Activated CD8-positive, alpha-beta memory T cell treated with anti-CD3 and anti-CD28 coated beads, Interleukin-2, amount 50 U/mL, for 24 hours (primary cell): Measurements from ENCODE around the gene FAM83C.

Experiments
- DNase-seq: peaks from one replicate; pipeline ENCODE4 v3.0.0-alpha.2; 2020; ENCODE audit errors: extremely low read depth

Gene FAM83C

GRCh38 chr20:35291654-35292503 lies at the start of gene FAM83C:
FAM83C (minus strand) TSS chr20:35292425; CDS start chr20:35292304, 121 bp downstream.
- no peak for DNase-seq

DNA sequence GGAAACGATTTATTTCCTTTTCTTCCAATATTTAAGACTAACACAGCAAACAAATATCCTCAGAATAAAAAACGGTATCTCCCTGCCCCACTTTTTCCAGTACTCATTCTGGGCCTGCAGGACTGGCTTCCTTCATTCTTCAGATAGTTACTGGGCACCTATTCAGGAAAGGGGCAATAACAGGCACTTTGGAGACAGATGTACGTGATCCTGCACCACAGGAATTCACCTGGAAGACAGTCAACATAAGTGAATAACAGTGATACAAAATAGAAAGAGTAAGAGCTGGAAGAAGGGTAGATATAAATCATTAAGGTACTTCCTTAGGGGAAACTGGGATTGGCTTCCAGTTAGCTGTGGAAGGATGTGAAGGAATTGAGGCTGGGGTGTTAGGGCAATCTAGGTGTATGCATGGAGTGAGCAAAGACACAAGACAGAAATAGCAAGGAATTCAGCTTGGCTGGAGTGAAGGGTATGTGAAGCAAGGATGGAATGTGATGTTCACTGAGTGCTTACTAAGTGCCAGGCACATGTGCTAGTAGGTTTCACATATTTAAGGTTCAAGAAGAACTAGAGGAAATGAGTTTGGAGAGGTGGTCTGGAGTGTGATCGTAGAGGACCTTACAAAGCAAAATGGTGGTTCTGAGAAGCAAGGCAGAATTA lies 49.3 kb upstream of the FAM83C start:
- DNase-seq: no peak

GRCh38 chr20:35340436-35340835 lies 48.2 kb upstream of the FAM83C start:
- no peak for DNase-seq

DNA sequence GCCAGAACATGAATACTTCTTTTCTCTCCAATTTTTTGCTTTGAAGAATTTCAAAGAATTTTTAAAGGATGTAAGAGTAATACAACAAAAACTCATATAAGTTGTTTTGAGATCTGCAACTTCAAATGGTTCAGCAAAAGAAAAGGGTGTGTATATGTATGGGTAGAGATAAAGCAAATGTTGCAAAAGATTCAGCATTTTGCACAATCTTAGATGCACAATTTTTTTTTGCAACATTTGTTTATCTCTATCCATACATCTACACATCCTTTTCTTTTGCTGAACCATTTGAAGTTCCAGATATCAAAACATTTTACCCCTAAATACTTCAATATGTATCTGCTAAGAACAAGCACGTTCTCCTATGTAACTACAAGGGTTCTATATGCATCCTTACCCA lies 47.4 kb upstream of the FAM83C start:
- DNase-seq: no peak

DNA sequence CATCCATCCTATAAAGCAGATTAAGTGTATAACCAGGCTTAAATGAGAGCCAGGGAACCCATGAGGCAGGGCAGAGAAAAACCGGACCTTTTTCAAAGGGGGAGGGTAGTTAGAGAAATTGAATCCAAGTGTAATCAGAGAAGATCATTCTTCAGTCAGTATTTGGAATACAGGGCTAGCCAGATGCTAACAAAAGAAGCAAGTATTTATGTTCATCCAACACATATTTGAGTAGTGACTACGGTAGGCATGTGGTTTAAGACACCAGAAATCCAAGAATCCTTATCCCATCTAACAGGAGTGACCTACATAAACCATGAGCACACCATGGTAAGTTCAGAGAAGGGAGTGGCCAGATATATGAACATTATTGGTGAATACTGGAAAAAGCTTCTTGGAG lies 46.8 kb upstream of the FAM83C start:
- DNase-seq: no peak

- no peak for DNase-seq
These were observed 42.3 kb upstream of the FAM83C start for GRCh38 chr20:35334311-35335101.

GRCh38 chr20:35333606-35334005 lies 41.4 kb upstream of the FAM83C start:
- DNase-seq: no peak

- DNase-seq: no peak
These were observed 40.4 kb upstream of the FAM83C start for GRCh38 chr20:35332540-35333200.

GRCh38 chr20:35329435-35330139 lies 37.4 kb upstream of the FAM83C start:
- no peak for DNase-seq

DNA sequence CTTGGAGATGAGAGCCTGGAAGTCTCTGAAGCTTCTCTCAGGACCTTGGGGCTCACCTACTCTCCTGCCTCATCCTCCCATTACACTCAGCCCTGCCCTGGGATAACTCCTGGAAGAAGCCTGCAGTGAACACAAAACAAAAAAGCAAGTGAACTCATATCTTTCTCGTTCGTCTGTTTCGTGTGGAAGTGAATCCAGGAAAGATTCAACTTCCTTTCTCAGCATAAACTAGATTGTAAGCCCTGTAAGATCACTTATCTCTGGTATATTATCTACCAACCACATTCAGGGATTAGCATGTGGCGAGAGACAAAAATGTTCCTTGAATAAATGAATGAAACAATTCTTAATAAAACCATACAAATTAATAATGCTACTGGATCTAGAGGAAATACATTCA lies 36.5 kb upstream of the FAM83C start:
- no peak for DNase-seq

GRCh38 chr20:35328095-35328685 lies 36.0 kb upstream of the FAM83C start:
- DNase-seq: no peak

DNA sequence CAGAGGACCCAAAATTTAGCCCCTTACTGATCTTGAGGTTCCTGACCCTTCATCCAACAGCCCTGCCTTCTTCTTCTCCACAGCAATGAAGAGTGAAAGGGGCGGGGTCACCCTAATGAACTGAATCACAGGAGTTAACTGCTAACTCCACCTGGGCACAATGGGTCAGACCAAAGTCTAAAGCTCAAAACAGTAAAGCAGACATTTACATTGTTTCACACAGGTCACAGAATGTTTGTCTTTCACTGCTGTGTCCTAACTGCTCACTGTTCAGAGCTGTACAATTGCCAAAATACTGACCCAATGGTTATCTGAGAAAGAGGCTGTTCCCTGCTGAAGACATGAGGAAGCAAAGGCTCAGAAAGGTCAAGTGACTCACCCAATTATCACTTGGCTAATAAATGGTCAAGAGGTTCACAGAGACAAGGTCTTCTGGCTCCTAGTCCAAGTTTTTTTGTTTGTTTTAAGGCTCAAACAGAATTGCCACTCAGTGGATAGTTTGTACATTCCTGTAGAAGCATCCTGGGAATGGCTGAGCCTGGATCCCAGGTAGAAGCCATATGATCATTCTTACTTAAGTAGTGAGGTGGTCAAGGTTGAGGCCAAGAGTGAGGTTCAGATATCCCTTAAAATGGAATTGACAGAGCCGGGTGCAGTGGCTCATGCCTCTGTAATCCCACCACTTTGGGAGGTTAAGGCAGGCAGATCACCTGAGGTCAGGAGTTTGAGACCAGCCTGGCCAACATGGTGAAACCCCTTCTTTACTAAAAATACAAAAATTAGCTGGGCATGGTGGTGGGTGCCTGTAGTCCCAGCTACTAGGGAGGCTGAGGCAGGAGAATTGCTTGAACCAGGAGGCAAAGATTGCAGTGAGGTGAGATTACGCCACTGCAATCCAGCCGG lies 35.1 kb upstream of the FAM83C start:
- DNase-seq: no peak

DNA sequence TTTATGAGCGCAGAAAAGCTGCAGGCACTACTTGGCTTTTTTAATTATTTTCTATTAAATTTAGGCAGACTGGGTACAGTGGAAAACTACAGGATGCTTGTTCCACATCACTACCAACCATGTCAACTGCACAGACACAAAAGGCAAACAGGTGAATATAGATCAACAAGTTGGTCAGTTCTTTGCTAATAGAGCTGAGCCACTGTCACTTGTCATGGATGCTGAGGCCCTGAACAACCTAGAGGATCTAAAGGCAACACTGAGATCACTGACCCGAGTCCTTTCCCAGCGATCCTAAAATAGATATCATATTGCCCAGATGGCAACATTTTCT lies 34.5 kb upstream of the FAM83C start:
- no peak for DNase-seq

DNA sequence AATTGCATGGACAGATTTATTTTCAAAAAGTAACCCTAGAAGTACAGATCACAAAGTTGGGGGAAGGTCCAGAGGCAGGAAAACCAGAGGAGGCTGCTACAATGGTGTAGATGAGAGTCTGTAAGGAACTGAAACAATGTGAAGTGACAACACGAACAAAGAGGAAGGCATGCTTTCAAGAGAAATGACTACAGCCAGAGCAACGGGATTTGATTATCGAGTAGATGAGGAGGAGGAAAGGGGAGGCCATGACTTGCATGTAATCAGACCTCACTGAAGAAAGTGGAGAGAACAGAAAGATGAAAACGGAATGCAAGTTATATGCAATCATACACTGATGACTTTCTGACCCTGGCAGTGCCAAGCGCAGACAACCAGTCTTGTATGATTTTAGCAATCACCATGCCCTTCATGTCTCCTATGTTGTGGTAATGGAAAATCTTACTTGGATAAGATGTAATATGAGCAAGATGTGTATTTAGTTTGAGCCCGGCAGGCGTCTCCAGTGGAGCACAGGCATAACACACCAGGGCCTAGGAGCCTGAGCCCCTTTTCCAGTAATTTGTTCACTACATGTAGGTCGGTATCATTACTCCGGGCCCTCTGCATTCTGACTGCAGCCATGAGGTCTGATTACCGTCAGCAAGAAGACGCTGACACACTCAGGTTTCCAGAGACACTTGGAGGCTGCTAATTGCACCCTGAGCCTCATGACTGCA lies 34.0 kb upstream of the FAM83C start:
- no peak for DNase-seq

- no peak for DNase-seq
These were observed 33.2 kb upstream of the FAM83C start for GRCh38 chr20:35325401-35325800.

GRCh38 chr20:35320396-35321126 lies 28.3 kb upstream of the FAM83C start:
- no peak for DNase-seq

DNA sequence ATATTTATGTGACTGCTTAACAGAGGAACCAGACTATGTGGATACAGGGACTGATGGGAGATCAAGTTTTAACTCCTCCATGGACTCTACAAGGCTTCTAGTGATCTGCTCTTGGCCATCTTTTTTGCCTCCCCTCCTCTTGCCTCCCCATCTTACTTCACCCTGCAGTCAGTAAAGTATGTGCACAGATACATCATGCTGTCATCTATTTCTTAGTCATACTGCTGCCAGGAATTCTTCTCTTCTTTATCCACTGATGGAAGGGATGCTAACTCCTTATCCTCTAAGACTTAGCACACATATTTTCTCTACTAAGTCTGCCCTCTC lies 27.6 kb upstream of the FAM83C start:
- DNase-seq: no peak

DNA sequence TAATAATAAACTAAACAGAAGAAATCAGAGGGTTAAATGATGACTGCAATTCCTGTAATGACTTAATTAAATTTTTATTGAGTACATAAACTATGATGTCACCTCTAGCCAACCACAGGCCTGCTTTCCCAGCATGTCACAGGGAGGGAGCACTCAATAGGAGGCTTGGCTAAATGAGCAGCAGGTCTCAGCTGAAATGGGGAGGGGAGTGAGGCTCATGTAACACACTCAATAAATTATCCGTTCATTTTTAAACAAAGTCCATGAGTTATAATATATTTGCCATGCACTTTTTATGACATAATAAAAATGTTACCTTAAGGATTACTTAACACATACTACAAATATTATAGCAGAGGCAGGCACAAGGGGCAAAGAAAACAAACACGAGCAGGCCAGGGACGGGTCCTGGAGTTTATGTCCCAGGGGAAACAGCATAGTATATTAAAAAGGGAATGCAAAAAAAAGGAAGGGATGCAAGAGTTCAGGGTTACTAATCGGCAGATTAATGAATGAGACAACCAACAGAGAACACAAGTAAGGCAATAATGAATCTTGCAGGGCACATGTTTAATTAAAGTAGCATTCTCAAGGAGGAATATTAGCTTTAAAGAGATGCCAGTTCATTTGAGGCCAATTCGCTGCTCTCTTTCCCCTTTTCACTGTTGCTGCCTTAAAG lies 27.1 kb upstream of the FAM83C start:
- no peak for DNase-seq
